ENCODE data around the gene DHDDS. TPM values are rescaled to one million over a fixed set of nuclear protein-coding genes. Genes with fewer than 3 reads are reported as not detected.

The DHDDS gene
- total RNA-seq, 2 experiments from 2014 or later: 26.3 to 26.8 TPM

DNA sequence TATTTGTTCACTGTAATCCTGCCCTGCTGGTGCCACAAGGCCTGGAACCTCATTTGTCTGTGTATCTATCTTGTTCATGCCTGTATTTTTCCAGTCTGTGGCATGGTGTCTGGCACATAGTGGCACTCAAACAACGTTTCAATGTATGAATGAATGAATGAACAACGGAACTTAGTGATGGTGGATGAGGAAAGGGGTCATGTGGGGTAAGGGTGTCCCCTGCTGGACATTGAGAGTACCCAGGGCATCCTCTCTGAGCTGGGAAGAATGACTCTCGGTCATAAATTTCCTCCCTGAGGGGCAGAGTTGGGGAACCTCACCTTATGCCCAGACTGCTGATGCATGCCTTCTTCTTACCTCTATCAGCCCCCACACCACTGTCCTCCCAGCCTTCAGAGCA, 40.7 kb upstream of the DHDDS start:
- TF ChIP-seq, protein P1, sequence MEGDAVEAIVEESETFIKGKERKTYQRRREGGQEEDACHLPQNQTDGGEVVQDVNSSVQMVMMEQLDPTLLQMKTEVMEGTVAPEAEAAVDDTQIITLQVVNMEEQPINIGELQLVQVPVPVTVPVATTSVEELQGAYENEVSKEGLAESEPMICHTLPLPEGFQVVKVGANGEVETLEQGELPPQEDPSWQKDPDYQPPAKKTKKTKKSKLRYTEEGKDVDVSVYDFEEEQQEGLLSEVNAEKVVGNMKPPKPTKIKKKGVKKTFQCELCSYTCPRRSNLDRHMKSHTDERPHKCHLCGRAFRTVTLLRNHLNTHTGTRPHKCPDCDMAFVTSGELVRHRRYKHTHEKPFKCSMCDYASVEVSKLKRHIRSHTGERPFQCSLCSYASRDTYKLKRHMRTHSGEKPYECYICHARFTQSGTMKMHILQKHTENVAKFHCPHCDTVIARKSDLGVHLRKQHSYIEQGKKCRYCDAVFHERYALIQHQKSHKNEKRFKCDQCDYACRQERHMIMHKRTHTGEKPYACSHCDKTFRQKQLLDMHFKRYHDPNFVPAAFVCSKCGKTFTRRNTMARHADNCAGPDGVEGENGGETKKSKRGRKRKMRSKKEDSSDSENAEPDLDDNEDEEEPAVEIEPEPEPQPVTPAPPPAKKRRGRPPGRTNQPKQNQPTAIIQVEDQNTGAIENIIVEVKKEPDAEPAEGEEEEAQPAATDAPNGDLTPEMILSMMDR (IDR thresholded peaks at IDR 0.05): peak; percentile 68
- no peak overlapping the region for H3K27ac Mint-ChIP-seq
- no peaks in the 10 kb centered on the region for H3K27me3 ChIP-seq (ENCODE audit: control insufficient read depth in 1 of 2, insufficient read depth in 2 of 2, low read length in 2 of 2)
- H3K27ac ChIP-seq (ENCODE audit: low read depth in 1 of 2, low read length in 2 of 2): no peak overlapping the region
- no peaks in the 10 kb centered on the region for H3K9me3 Mint-ChIP-seq
- peaks cover 41% of the 10 kb centered on the region for H3K4me1 ChIP-seq (ENCODE audit: insufficient read depth, low read length)
- no peaks in the 10 kb centered on the region for H3K36me3 Mint-ChIP-seq (ENCODE audit: low read depth)
- H3K4me1 Mint-ChIP-seq (ENCODE audit: low read depth): peaks cover 20% of the 10 kb centered on the region
- H3K9me3 ChIP-seq (ENCODE audit: control insufficient read depth in 1 of 2, insufficient read depth in 1 of 2, low read length in 2 of 2): no peaks in the 10 kb centered on the region
- intact Hi-C loops (cut with DNase I, micrococcal nuclease): loop anchor here in 1 of 2 experiments (1.0 to 10.0 kb wide), 4 partner anchors 29 to 227 kb away; partner anchors contain the start of genes C1orf232 and ZNF593
- H3K27me3 Mint-ChIP-seq: no peaks in the 10 kb centered on the region
- H3K4me3 Mint-ChIP-seq: no peak overlapping the region
- CTCF ChIA-PET: interaction anchor here (0.6 to 3.7 kb wide), 17 partner anchors 13 to 726 kb away, joined by 3 to 19 read pairs (median 4); partner anchors contain the start of genes ZNF593 and ZNF683
- H3K4me3 ChIP-seq (ENCODE audit: low read length): no peak overlapping the region
- peak in 12 of 14 experiments; percentile 21 to 80 (median 36) for DNase-seq
- POLR2A ChIA-PET: interaction anchor here (0.6 to 1.8 kb wide), 7 partner anchors 28 to 387 kb away, joined by 3 to 6 read pairs (median 4); no protein-coding TSS in a partner anchor
- ATAC-seq (ENCODE audit: poor library complexity): peak; percentile 69
- no peaks in the 10 kb centered on the region for H3K36me3 ChIP-seq (ENCODE audit: insufficient read depth, low read length)

DNA sequence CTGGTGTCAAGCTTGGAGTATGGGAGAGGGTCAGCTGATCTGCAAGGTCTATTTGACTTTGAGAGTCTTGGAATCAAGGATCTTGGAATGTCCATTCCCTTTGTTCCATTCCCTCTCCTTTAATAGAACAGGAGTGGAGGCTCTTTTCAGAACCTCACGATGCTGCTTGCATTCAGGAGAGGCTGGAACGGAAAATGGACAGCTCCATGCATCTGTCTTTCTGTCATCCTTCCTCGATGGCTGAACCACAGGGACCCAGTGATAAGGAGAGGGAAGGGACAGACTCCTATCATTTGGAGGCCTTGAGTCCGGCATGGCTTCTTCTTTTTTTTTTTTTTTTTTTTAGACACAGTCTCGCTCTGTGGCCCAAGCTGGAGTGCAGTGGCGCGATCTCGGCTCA, 36.4 kb upstream of the DHDDS start:
- no peaks in the 10 kb centered on the region for H3K9me3 ChIP-seq (ENCODE audit: control insufficient read depth in 1 of 2, insufficient read depth in 1 of 2, low read length in 2 of 2)
- no peaks in the 10 kb centered on the region for H3K36me3 ChIP-seq (ENCODE audit: insufficient read depth, low read length)
- Mint-ChIP-seq H3K4me1 (ENCODE audit: low read depth) (peaks cover 13% of the 10 kb centered on the region), H3K27me3 (no peaks in the 10 kb centered on the region), H3K4me3 (no peak overlapping the region), H3K36me3 (ENCODE audit: low read depth) (no peaks in the 10 kb centered on the region), H3K27ac (no peak overlapping the region), H3K9me3 (no peaks in the 10 kb centered on the region)
- H3K27ac ChIP-seq (ENCODE audit: low read depth in 1 of 2, low read length in 2 of 2): no peak overlapping the region
- TF ChIP-seq, protein P1 (IDR thresholded peaks at IDR 0.05): no peak
- DNase-seq (no peak), ATAC-seq (ENCODE audit: poor library complexity) (no peak)
- intact Hi-C loops (cut with DNase I, micrococcal nuclease): loop anchor here in 1 of 2 experiments (10.0 kb wide), 1 partner anchor 231 kb away; the partner anchor contains the start of genes C1orf232 and ZNF593
- H3K4me3 ChIP-seq (ENCODE audit: low read length): no peak overlapping the region
- CTCF ChIA-PET: interaction anchor here (0.7 to 1.9 kb wide), 4 partner anchors 21 to 74 kb away, joined by 3 to 10 read pairs (median 4); no protein-coding TSS in a partner anchor
- POLR2A ChIA-PET: no interaction called here
- no peaks in the 10 kb centered on the region for H3K27me3 ChIP-seq (ENCODE audit: control insufficient read depth in 1 of 2, insufficient read depth in 2 of 2, low read length in 2 of 2)
- H3K4me1 ChIP-seq (ENCODE audit: insufficient read depth, low read length): peaks cover 16% of the 10 kb centered on the region

DNA sequence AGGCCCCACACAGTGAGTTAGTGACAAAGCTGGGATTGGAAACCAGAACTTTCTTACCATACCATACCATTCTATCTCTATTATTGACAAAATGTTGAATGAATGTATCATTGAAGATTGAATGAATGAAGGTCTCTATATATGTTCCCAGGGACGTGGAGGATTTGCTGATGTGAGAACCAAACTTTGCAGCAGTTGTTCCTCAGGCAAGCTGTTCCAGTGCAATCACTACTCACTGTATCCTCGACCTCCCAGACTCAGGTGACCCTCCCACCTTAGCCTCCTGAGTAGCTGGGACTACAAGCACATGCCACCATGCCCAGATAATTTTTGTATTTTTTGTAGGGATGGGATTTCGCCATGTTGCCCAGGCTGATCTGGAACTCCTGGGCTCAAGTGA, 33.1 kb upstream of the DHDDS start:
- Histone ChIP-seq H3K4me1 (ENCODE audit: insufficient read depth, low read length) (peaks cover 5% of the 10 kb centered on the region), H3K27me3 (ENCODE audit: control insufficient read depth in 1 of 2, insufficient read depth in 2 of 2, low read length in 2 of 2) (peaks cover 6 to 8% of the 10 kb centered on the region in 2 experiments), H3K9me3 (ENCODE audit: control insufficient read depth in 1 of 2, insufficient read depth in 1 of 2, low read length in 2 of 2) (no peaks in the 10 kb centered on the region), H3K27ac (ENCODE audit: low read depth in 1 of 2, low read length in 2 of 2) (no peak overlapping the region), H3K36me3 (ENCODE audit: insufficient read depth, low read length) (no peaks in the 10 kb centered on the region), H3K4me3 (ENCODE audit: low read length) (no peak overlapping the region)
- CTCF ChIA-PET: interaction anchor here (3.0 kb wide), 1 partner anchor 18 kb away, joined by 15 read pairs; no protein-coding TSS in a partner anchor
- ATAC-seq (ENCODE audit: poor library complexity) (no peak), DNase-seq (no peak)
- Mint-ChIP-seq H3K4me3 (no peak overlapping the region), H3K9me3 (no peaks in the 10 kb centered on the region), H3K4me1 (ENCODE audit: low read depth) (peaks cover 4% of the 10 kb centered on the region), H3K27ac (no peak overlapping the region), H3K36me3 (ENCODE audit: low read depth) (no peaks in the 10 kb centered on the region), H3K27me3 (peaks cover 22% of the 10 kb centered on the region)
- TF ChIP-seq, protein P1 (IDR thresholded peaks at IDR 0.05): no peak
- intact Hi-C loops (cut with DNase I, micrococcal nuclease): loop anchor here in 1 of 2 experiments (10.0 kb wide), 1 partner anchor 234 kb away; the partner anchor contains the start of genes C1orf232 and ZNF593
- POLR2A ChIA-PET: interaction anchor here (1.2 kb wide), 1 partner anchor 21 kb away, joined by 4 read pairs; no protein-coding TSS in a partner anchor
